GM21515 (cell line): ENCODE results near the gene STXBP1.

Experiments used
- ATAC-seq: cut with Tn5 transposase; IDR thresholded peaks from one replicate; pipeline ENCODE4 v1.9.1; 2021; ENCODE audit not compliant: unreplicated experiment

Gene STXBP1

GRCh38 chr9:127689329-127690000 lies 77.4 kb downstream of the STXBP1 start:
- ATAC-seq: no peak

- ATAC-seq: no peak
Observed at GRCh38 chr9:127690735-127691134, 78.7 kb downstream of the STXBP1 start.

- no peak for ATAC-seq
Observed at GRCh38 chr9:127692071-127692470, 80.0 kb downstream of the STXBP1 start.

- ATAC-seq: no peak
Observed at GRCh38 chr9:127693143-127693542, 81.1 kb downstream of the STXBP1 start.

GRCh38 chr9:127693697-127694096 lies 81.6 kb downstream of the STXBP1 start:
- ATAC-seq: no peak

GRCh38 chr9:127694890-127695720 lies 83.0 kb downstream of the STXBP1 start:
- ATAC-seq: no peak

- no peak for ATAC-seq
Observed at GRCh38 chr9:127697575-127697974, 85.5 kb downstream of the STXBP1 start.

GRCh38 chr9:127698386-127698785 lies 86.3 kb downstream of the STXBP1 start:
- ATAC-seq: no peak

- no peak for ATAC-seq
Observed at GRCh38 chr9:127698985-127699670, 87.1 kb downstream of the STXBP1 start.

- ATAC-seq: no peak
Observed at GRCh38 chr9:127700140-127700539, 88.1 kb downstream of the STXBP1 start.

GRCh38 chr9:127700594-127701255 lies 88.6 kb downstream of the STXBP1 start:
- no peak for ATAC-seq

GRCh38 chr9:127703289-127703946 lies 91.3 kb downstream of the STXBP1 start:
- no peak for ATAC-seq

- no peak for ATAC-seq
Observed at GRCh38 chr9:127705577-127706379, 93.7 kb downstream of the STXBP1 start.

- ATAC-seq: no peak
Observed at GRCh38 chr9:127706836-127707241, 94.8 kb downstream of the STXBP1 start, which contains the start of gene CFAP157. Gene CFAP157 (plus strand): TSS chr9:127706988. CDS start chr9:127707032, 44 bp downstream.

GRCh38 chr9:127707766-127708165 lies 95.7 kb downstream of the STXBP1 start:
- ATAC-seq: no peak

- no peak for ATAC-seq
Observed at GRCh38 chr9:127708952-127709587, 97.0 kb downstream of the STXBP1 start.

- ATAC-seq: no peak
Observed at GRCh38 chr9:127710204-127710783, 98.2 kb downstream of the STXBP1 start.

- ATAC-seq: no peak
Observed at GRCh38 chr9:127711226-127711701, 99.2 kb downstream of the STXBP1 start.

- no peak for ATAC-seq
Observed at GRCh38 chr9:127711831-127712274, 99.8 kb downstream of the STXBP1 start.
